Measurements from ENCODE around the gene RICTOR. TPM values are rescaled to one million over a fixed set of nuclear protein-coding genes. Genes with fewer than 3 reads are reported as not detected.

RICTOR gene
- total RNA-seq, 1 donor from 2014 or later = 51.1 TPM

DNA sequence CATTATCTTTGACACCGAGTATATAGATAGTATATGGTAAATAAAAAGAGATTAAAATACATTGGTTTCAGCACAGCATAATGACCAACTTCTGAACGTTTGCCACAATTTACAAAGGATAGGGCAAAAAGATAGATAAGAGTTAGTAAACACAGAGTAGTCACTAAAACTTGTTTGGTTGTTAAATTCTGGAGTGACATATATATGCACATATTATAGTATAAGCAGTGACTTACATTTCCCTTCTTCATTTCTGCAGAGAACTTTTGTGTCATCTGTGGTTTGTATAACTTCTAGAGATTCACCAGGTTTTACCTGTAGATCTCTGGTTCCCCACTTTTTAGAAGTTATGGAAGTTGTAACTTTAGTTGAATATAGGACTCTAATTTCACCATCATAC lies 44.4 kb upstream of the RICTOR start:
- intact Hi-C loops (cut with DNase I) = no loop called here
- no peak for DNase-seq
- H3K27me3 ChIP-seq = no peaks in the 10 kb centered on the region
- no peak overlapping the region for H3K27ac ChIP-seq
- H3K4me3 ChIP-seq = no peak overlapping the region
- ATAC-seq = no peak
- H3K4me1 ChIP-seq = no peaks in the 10 kb centered on the region
- TF ChIP-seq, protein P1, sequence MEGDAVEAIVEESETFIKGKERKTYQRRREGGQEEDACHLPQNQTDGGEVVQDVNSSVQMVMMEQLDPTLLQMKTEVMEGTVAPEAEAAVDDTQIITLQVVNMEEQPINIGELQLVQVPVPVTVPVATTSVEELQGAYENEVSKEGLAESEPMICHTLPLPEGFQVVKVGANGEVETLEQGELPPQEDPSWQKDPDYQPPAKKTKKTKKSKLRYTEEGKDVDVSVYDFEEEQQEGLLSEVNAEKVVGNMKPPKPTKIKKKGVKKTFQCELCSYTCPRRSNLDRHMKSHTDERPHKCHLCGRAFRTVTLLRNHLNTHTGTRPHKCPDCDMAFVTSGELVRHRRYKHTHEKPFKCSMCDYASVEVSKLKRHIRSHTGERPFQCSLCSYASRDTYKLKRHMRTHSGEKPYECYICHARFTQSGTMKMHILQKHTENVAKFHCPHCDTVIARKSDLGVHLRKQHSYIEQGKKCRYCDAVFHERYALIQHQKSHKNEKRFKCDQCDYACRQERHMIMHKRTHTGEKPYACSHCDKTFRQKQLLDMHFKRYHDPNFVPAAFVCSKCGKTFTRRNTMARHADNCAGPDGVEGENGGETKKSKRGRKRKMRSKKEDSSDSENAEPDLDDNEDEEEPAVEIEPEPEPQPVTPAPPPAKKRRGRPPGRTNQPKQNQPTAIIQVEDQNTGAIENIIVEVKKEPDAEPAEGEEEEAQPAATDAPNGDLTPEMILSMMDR (IDR thresholded peaks at IDR 0.05) = no peak
- peaks cover 11% of the 10 kb centered on the region for H3K36me3 ChIP-seq
- no peaks in the 10 kb centered on the region for H3K9me3 ChIP-seq

GRCh38 chr5:39117401-39117800 lies 43.2 kb upstream of the RICTOR start:
- DNase-seq (no peak), ATAC-seq (no peak)
- TF ChIP-seq, protein P1 (IDR thresholded peaks at IDR 0.05) = no peak
- Histone ChIP-seq H3K4me3 (no peak overlapping the region), H3K27ac (no peak overlapping the region), H3K36me3 (peaks cover 11% of the 10 kb centered on the region), H3K4me1 (no peaks in the 10 kb centered on the region), H3K27me3 (no peaks in the 10 kb centered on the region), H3K9me3 (no peaks in the 10 kb centered on the region)
- intact Hi-C loops (cut with DNase I) = no loop called here

GRCh38 chr5:39116344-39117170 lies 42.4 kb upstream of the RICTOR start:
- TF ChIP-seq, protein P1 (IDR thresholded peaks at IDR 0.05) = no peak
- Histone ChIP-seq H3K9me3 (no peaks in the 10 kb centered on the region), H3K27me3 (no peaks in the 10 kb centered on the region), H3K27ac (no peak overlapping the region), H3K4me1 (no peaks in the 10 kb centered on the region), H3K4me3 (no peak overlapping the region), H3K36me3 (peaks cover 11% of the 10 kb centered on the region)
- DNase-seq (no peak), ATAC-seq (no peak)
- intact Hi-C loops (cut with DNase I) = no loop called here

GRCh38 chr5:39115644-39116343 lies 41.6 kb upstream of the RICTOR start:
- no peak overlapping the region for H3K4me3 ChIP-seq
- peaks cover 11% of the 10 kb centered on the region for H3K36me3 ChIP-seq
- intact Hi-C loops (cut with DNase I) = no loop called here

GRCh38 chr5:39114155-39114554 lies 40.0 kb upstream of the RICTOR start:
- H3K27ac ChIP-seq = no peak overlapping the region
- ATAC-seq (no peak), DNase-seq (no peak)
- H3K4me3 ChIP-seq = no peak overlapping the region
- intact Hi-C loops (cut with DNase I) = no loop called here
- TF ChIP-seq, protein P1 (IDR thresholded peaks at IDR 0.05) = no peak
- H3K36me3 ChIP-seq = peaks cover 11% of the 10 kb centered on the region
- no peaks in the 10 kb centered on the region for H3K4me1 ChIP-seq
- no peaks in the 10 kb centered on the region for H3K9me3 ChIP-seq
- H3K27me3 ChIP-seq = no peaks in the 10 kb centered on the region

More at GRCh38 chr5:39115644-39116343, 41.6 kb upstream of the RICTOR start:
- H3K4me1 ChIP-seq = no peaks in the 10 kb centered on the region
- TF ChIP-seq, protein P1 (IDR thresholded peaks at IDR 0.05) = no peak
- no peak for DNase-seq
- no peak overlapping the region for H3K27ac ChIP-seq
- ATAC-seq = no peak
- no peaks in the 10 kb centered on the region for H3K9me3 ChIP-seq
- no peaks in the 10 kb centered on the region for H3K27me3 ChIP-seq

Measured in upper lobe of right lung (tissue), 1 donor.